ENCODE measurements around the gene ARHGEF7.

Gene ARHGEF7

DNA sequence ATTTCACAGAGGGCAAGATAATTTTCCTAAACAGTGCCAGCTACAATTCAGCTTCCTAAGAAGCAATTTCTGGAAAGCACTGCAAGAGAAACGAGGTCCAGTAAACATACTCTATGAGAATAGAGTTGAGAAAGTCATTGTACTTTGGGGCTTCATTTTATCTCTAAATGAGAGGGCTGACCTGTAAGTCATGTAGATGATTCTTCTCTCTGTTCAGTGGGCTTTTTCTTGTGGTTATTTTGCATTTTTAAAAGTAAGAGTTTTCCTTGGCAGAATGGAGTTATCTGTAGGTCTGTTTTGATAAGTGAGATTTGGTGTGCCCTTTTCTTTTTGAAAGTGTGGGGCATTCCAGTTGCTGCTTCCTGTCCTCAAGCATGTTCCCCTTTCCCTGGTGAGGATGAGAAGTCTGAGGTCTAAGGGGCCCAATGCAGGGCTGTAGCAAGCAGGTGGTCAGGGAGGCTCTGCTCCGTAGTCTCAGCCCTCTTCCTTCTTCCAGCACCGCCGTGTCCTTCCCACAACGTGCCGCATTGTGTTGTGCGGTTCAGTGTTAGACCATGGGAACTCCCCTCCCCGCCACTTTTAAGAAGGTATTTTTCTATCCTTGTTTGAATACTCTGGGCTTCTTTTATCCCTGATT is 86.3 kb downstream of the ARHGEF7 start:
- no peak for DNase-seq (ENCODE audit: low spot score)

DNA sequence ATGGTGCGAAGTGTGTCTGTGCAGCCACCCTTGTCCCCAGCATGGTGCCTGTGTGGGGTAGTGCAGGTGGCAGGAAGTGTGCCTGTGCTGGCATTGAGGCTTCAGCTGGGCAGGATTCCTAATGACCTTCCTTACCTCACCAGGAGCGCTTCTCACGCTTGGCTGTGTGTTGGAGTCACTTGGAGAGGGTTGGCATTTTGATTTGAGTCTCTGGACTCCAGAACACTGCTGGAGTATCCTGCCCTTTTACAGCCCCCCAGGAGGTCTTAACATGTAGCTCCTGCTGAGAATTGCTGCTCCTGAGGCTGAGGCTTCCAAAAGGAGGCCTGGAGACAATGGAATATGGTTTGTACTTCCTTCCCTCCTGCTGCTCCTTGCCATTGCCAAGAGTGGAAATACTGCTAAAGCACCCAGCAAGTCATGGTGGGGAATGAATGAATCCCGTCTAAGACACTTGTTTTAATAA is 87.1 kb downstream of the ARHGEF7 start:
- no peak for DNase-seq (ENCODE audit: low spot score)

DNA sequence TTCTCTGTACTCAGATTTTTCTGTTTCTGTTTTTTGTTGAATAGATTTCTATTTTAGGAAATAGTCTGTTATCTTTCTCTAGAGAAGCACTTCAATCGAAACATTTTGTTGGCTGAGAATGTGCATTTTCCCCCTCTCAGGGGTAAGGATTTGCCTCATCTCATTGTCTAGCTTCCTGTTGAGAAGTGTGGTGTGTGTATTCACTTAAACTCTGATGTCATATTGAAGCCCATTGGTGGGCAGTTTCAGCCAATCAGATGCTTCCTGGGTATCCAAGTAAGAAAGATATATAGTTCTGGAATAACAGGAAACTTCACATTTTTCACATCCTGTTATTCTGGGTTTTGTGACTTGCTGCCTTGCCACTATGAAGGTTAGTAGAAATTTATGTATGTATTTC is 87.6 kb downstream of the ARHGEF7 start:
- DNase-seq (ENCODE audit: low spot score): no peak

DNA sequence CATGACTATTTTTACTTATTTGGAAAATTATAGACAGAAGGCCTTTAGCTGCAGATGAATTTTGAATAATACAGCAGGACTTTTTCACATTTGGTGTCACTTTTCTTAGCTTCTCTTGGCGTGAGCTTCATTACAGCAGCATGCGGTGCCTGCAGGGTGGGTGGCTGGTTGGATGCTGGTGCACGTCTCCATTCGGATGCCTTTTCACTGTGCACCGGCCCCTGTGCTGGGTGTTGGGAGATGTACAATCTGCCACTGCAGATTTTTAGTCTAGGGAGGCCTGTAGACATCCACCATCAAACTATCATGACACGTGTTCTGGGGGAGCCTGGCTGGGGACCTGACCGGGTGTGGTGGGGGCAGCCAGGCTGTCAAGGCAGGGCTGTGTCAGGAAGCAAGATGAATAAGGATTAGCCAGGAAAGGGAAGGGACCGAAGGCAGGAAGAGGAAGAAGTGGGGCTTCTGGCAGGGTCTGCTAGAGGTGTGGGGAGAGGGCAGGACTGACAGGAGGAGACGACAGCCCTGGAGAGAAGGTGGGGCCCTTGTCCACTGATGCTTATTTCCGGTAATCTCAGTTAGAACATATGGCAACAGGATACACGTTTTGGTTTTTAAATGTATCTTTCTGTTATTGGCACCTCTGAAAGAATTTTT is 88.8 kb downstream of the ARHGEF7 start:
- DNase-seq (ENCODE audit: low spot score): no peak

DNA sequence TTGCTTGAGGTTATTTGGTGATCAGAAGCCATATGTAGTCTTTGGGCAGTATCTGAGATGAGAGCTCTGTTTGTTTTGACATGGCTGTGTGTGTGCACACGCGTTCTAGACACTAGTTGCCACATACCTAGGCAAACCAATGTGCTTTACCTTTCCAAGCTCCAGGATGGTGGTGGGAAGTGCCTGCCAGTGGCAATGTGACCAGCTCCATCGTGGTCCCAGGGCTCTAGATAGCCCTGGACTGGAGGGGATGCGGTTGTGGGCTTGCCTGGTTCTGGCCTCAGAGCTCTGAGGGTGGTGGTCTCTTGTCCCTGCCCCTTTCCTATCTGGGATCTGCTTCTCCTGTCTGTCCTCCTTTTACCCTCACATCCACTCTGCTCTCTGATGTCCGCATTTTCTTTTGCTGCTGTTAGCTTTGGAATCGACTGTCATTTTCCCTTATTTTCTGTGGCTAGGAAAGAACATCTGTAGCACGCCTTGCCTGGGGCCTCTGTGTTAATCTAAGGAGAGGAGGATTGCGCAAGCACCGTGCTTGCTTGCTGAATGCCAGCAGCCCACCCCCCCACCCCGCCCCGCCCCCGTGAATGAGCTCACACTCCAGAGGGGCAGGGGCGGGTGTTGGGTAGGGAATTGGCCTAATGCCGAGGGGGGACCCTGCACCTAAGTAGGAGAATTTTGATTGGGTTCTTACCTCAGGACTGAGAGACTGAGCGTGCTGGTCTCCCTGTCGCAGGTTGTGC is 89.5 kb downstream of the ARHGEF7 start:
- no peak for DNase-seq (ENCODE audit: low spot score)

DNA sequence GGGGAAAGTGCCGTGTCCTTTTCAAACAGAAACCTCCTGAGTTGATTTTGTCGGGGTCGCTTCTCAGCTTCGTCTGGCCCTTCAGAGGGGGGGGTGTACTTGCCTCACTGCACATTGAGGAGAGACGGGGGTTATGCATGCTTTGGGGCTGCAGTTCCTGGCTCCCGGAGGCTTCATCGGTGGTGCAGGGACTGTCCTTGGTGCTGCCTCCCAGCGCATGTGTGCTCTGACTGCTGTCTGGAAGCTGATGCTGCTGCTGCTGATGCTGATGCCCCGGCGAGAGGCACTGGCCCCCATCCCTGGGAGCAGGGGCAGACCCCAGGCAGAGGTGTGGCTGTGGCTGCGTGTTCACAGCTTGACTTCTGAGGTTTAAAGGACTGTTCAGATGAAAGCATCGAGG is 91.0 kb downstream of the ARHGEF7 start:
- DNase-seq (ENCODE audit: low spot score): no peak

DNA sequence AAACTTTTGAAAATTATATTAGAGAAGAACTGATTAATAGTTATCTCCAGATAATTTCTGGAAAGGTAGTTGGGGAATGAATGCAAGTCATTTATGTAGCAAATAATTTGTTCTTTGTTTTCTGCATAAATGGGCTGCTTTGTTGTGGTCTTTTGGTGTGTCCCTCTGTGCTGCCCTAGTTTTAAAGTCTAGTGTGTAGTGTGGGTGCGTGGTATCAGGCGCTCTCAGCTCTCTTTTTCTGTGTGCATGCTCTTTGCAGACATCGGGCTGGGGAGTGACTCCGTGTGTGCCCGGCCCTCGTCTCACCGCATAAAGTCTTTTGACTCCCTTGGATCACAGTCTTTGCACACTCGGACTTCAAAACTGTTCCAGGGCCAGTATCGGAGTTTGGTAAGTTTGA is 94.5 kb downstream of the ARHGEF7 start:
- DNase-seq (ENCODE audit: low spot score): no peak

DNA sequence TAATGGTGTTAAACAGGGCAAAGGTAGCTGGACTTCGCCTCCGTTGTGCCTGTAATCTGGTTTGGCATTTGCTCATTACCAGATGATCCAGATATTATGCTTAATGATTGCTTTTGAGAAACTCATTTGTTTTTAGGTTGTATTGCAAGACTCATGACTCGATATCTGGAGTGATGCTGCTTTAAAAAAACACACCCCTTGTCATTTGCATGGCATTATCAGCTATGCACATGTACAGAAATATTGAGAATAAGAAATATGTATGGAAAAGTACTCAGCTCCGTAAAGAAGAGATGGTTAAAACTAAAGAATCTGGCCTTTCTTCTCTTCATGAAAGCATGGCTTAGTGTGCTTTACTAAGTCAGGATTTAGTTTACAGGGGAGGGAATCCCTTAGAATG is 95.0 kb downstream of the ARHGEF7 start:
- DNase-seq (ENCODE audit: low spot score): no peak

DNA sequence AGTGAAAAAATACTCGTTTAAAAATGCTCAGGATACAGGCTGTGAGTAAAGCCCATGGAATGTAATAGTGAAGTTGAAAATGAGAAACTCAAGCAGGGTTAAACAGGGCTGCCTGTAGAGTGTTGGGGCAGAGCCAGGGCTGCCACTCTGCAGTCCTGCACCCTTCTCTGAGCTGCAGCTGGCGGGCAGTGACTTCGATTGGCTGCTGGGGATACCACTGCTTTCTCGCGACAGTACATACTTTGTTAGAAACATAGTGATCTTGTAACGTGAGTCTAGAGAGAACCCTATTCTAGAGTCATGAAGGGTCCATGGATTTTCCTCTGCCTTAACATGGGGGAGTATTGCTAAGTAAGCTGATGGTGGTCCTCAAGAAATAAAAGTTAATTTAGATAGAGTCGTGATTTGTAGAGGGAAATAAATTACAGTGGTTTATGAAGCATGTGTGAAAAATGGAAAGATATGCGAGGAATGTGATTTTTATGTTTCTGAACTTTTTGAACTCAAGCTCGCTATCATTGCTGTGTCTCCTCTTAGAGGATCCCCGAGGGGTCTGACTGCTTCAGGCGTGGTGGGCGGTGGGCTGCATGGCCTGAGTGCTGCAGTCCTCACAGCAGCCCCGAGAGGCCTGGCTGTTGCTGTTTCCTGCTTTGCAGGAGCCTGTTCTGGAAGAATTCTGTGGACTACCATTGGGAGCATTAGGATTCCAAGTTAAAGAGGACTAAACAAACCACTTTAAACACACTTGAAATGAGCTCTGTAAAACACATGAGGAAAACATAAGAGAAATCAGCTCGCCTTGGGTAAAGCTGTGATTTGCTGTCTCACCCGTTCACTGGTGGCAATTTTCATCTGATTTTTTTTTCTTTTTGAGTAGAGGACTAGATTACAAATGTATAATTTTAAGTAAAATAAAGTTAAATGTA is 95.7 kb downstream of the ARHGEF7 start:
- no peak for DNase-seq (ENCODE audit: low spot score)

DNA sequence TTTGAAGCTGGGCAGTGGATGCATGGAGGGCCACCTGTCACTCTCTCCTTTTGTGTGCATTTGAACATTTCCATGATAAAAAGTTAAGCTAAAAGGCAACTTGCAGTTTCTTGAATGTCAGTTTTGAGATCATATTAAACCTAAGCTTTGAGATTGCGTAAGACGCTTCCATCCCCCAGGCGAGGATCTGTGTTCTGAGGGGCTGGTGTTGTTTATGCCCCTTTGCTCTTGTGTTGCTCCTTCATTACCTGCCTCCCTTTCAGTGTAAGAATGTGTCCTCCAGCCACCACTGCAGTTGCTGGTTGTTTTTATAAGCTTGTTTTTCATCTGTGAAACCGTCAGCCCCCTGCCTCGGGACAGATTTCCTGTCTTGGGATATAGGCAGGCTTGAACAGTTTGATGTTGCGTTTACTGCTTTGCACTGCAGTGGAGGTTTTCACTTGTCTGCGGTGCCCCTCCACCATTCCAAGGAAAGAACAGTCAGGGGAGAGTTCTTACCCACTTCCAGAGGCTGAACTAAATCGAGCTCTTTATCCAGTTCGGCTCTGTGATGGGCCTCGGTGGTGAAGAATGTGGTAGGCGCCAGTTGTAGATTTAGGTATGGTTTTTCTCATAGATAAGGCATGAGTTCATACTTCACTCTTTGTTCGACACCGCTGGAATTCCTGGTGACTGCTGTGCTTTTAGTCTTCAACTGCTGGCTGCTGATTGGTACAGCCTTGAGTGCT is 96.8 kb downstream of the ARHGEF7 start:
- DNase-seq (ENCODE audit: low spot score): no peak

DNA sequence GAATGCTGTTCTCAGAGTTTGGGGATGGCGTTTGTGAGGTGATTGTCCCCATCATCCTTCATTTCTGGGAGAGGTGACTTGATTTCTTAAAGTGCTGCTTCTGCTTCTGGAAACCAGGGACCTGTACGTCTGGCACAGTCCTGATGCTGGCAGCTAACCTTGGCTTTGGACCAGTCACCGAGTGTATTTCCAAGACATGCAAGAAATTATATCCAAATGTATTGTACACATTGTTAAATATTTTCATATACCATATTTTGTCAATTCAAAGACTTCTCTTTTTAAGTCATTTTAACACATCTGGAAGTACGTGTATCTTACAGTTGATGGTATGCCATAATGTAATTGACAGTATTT is 97.4 kb downstream of the ARHGEF7 start:
- no peak for DNase-seq (ENCODE audit: low spot score)

DNA sequence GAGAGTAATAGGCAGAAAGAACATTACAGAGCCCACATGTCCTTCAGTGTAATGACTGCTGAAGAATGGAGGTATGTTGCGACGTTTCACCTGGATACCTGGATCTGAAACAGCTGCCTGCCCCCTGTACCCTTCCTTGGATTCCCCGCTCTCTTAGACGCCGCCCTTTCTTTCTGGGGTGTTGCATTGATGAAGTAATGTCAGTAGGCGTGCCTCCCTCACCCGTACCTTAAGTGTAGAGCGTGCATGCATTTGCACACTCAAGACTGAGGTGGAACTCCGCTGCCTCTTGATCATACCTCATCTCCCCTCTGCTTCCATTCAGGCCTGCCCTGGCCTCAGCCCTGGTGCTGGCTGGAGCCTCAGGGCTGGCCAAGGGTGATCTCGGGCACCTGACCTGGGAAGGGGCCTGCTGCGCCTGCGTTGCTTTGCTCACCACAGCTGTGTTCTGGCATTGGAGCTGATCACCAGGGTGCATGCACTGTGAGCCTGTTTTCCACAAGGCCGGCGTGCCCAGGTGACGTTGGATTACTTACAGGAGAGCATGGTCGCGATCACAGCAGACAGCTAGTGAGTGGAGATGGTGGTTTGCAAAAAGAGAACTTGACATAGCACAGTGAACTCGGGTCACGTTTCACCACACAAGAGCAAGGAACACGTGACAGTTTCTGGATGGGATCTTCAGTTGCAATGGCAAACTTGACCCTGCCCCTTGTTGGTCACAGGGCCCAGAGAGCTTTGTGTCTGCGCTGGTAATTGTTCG is 99.0 kb downstream of the ARHGEF7 start:
- no peak for DNase-seq (ENCODE audit: low spot score)

DNA sequence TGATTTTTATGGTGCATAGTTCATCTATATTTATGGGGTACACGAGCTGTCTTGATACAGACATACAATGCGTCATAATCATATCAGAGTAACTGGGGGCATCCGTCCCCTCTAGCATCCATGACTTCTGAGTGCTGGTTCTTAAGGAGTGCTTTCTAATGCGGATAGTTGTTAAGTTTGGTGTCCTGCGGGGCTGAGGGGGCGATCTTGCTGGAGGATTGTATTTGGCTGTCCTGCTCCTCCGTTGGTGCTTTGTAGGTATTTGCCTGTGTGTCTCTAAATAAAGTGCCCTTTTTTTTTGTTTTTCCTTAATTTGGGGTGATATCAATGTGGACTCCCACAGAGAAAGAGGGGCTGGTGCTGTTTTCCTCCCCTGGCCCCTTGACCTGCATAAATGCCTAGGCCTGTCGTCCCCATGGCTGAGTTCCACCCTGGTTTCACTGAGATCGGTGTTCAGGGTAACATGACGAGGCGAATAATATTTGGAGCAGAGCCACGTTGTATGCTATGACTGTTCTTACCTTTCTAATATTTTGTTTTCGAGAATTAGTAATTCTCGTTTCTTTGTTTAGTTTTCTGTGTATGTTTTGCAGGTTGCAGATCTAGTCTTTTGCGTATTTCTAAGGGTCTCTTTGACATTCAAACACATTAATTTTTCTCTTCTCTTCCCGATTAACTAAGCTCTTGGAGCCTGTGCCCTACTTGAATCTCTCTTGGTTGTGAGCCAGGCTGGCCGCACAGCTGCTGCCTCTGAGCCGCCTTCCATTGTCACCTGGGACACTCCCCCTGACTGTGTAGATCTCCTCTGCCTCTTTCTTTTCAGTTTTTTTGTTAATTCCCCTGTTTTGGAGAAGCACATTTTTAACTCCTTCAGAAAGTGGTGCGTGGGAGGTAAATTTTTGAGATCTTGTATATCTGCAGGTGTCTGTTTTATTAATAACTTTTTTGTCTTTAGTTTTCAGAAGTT is 100.3 kb downstream of the ARHGEF7 start:
- DNase-seq (ENCODE audit: low spot score): no peak

DNA sequence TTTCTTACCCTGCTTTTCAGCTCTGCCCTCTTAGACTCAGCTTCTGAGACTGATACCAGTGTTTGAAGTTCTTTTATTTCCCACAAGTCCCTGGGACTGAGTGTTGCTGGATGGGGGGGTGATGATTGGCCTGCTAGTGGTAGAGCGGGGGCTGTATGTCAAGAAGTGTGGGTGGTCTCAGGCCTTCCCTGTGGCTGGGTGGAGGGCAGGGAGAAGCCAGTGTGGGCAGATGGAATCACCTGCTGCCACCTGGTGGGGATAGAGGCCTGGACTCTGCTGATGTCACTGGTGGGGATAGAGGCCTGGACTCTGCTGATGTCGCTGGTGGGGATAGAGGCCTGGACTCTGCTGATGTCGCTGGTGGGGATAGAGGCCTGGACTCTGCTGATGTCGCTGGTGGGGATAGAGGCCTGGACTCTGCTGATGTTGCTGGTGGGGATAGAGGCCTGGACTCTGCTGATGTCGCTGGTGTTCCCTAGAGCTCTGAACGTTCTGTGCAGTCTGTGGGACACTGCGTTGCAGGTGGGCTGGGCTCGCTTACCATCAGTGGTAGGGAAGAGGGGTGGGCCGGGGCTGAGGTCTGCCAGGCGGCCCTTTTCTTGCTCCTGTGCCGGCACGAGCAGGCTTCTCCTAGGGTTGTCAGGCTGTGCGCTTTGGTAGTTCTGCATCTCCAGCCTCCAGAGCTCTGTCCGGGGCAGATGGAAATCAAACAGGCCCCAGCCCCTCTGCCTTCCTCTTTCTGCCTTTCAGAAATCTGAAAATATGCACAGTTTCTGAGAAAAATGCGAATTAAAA is 101.3 kb downstream of the ARHGEF7 start:
- DNase-seq (ENCODE audit: low spot score): peak; percentile 20

DNA sequence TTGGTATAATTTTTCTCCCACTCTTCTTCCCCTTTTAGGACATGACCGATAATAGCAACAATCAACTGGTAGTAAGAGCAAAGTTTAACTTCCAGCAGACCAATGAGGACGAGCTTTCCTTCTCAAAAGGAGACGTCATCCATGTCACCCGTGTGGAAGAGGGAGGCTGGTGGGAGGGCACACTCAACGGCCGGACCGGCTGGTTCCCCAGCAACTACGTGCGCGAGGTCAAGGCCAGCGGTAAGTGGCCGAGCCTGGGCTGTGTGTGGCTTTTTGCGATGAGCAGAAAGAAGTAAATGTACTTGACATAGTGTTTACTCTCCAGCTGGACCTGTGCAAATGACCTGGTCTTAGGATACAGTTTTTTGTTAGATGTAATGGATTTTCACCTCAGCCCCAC is 102.5 kb downstream of the ARHGEF7 start:
- no peak for DNase-seq (ENCODE audit: low spot score)

DNA sequence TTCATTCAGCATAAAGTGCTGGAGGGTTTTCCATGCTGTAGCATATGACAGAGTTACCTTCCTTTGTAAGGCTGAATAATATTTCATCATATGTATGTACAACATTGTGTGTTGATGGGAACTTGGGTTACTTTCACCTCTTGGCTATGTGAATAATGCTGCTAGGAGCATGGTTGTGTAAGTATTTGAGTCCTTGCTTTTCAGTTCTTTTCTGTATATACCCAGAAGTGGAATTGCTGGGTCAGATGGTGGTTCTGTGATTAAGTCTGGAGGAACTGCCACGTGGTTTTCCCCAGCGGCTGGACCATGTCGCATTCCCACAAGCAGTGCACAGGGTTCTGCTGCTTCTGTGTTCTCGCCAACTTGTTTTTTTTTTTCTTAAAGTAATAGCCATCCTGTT is 104.2 kb downstream of the ARHGEF7 start:
- DNase-seq (ENCODE audit: low spot score): no peak

DNA sequence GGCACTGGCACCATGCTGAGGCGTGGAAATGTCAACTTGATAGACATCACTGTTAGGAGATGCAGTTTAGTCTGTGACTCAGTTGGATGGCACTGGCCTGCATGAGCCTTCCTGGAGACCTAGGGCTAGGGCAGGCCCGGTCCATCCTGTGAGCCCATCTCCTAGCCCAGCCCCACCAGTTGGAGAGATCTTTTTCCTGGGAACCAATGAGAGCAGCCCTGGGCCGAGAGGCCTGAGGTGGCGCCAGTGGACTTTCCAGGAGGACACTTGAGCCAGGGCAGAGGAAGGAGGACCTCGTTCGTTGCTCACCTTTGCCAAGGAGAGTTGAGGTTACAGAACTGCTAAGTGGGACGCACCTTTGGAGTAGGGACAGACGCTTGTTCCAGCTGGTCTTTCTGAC is 104.8 kb downstream of the ARHGEF7 start:
- DNase-seq (ENCODE audit: low spot score): no peak

DNA sequence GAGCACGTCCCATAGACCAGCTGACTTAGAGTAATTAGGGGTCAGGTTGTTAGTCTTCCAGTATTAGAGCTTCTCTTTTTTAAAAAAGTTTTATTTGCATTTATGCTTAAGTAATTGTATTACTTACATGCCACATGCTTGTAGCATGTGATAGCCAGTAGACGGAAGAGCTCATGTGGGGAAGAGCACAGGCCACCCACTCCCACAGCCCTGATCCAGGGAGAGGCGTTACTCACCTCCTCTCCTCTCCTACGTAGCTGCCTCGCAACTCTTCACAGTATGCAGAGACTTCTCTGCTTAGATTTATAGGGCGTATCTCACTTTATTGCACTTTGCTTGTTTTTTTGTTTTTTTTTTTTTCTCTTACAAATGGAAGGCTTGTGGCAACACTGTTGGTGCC is 110.1 kb downstream of the ARHGEF7 start:
- DNase-seq (ENCODE audit: low spot score): no peak
